Activated CD8-positive, alpha-beta memory T cell treated with anti-CD3 and anti-CD28 coated beads, Interleukin-2, amount 50 U/mL, for 24 hours (primary cell): ENCODE results near the gene TMEM269.

ENCODE experiments used
- DNase-seq: peaks from one replicate; pipeline ENCODE4 v3.0.0-alpha.2; 2020; ENCODE audit errors: extremely low read depth

The TMEM269 gene, protein sequence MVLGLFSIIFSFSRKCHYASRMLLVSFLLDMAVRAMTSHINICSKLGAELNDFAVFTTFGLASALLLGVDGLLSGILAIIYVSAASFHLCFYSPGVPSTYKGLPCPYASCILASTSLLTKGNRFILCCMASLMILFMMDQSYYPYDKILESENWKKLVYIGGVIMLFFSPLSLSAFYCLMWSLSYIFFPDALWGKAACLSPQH

GRCh38 chr1:42784946-42785693, at the start of gene TMEM269:
TSS of gene TMEM269 (plus strand) at chr1:42784991. CDS start at chr1:42789894, 4,903 bp downstream.
- DNase-seq, result no peak

DNA sequence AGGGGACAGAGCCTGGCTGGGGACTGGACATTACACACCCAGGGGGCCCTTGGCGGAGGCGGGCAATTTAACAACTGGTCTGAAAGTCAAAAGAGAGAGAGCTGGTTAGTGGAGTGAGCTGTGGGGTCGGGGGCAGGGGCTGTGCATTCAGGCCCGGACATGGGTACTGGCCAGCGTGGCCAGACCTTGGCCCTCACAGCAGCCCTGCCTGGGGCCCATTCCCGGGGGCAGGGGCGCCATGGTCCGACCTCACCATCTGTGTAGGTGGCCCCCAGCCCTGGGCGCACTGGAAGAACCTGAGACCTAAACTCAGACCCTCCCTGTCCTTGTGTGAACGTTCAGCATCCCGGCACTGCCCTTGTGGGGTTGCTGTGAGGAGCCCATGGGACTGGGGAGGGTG, 49.7 kb upstream of the TMEM269 start:
- DNase-seq, result no peak

DNA sequence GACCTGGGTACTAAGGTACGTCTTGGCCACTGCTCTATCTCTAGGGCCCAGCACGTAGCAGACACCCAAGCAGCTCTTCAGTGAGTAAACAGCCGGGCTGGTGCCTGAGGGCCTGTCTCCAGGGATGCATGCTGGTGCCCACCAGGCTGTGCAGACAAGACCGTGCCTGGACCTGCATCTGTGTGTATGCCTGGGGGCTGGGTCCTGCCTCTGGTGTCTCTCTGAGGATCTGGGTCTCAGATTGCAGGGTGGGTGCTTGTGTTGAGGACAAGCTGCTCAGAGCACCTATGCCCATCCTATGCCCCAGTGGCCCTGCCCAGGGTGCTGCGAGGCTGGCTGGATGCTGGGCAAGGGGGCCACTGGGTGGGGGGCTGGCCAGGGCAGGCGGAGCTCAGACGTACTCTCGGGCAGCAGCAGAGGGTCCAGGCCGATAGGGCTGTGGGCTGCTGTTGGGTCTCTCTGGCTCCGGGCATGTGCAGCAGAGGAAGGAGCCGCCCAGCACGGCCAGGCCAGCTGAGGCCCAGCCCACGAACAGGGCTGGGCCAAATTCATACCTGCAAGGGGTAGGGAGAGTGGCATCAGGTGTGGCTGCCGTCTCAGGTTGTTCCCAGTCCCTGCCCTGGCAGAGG, 49.2 kb upstream of the TMEM269 start:
- DNase-seq, result no peak

DNA sequence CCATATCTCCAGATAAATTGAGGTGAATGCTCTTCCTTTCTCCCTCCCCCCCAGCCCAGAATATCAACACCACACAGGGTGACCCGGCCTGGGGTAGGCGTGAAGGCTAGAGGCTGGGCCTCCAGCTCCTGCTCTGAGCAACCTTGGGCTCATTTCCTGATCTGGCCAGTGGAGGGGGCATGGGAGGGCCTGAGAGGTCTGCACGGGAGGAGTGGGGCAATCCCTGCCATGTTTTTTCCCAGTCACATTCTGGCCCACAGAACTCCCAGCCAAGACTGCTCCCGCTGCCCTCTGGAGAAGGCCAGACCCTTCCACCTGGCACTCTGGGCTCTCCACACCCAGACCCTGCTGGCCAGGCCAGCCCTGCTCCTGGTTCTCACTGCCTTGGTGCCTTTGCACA, 48.6 kb upstream of the TMEM269 start:
- no peak for DNase-seq

- no peak for DNase-seq
These were observed 48.1 kb upstream of the TMEM269 start for GRCh38 chr1:42736571-42737200.

DNA sequence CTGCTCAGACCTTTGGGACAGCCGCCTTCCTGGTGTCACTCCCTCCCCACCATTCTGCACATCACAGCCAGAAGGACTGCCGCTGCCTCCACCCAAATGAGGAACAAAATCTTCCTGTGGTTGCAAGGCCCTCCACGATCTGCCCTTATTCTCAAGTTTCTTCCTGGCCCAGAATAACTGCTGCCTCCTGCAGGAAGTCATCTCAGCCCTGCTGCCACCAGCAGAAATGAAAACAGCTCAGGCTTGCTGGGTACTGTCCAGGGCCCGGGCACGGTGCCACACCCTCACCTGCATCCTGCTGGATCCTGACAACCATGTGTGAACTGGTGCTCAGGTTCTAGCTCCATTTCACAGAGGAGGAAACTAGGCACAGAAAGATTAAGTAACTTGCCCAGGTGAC, 47.5 kb upstream of the TMEM269 start:
- no peak for DNase-seq

DNA sequence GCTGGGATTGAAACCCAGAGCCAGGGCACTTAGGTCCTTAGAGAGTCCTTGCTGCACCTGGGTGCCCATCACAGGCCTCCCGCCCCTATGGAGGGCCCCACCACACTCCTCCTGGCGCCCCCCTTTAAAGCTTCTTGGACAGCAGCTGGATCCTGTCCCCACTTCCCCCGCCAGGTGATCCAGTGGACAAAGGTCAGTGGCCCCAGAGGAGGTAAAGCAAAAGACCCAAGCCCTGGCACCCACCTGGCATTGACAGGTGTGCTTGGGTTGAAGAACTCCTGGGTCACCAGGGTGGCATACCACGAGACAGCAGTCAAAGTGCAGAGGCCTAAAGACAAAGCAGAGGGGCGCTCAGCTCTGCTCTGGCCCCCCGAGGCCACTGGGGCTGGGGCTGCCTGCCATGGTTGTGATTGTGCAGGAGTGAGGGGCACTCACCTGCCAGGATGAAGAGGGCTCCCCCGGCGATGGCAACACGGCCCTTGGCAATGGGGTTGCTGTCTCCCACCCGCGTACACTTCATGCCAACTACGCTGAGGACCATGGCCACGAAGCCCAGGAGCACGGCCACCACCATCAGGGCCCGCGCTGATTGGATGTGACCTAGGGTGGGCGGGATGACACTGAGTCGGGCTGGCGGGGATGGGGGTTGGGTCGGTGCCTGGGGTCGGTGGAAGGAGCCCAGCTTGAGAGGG, 46.7 kb upstream of the TMEM269 start:
- no peak for DNase-seq

- no peak for DNase-seq
These were observed 46.0 kb upstream of the TMEM269 start for GRCh38 chr1:42738678-42739226.

DNA sequence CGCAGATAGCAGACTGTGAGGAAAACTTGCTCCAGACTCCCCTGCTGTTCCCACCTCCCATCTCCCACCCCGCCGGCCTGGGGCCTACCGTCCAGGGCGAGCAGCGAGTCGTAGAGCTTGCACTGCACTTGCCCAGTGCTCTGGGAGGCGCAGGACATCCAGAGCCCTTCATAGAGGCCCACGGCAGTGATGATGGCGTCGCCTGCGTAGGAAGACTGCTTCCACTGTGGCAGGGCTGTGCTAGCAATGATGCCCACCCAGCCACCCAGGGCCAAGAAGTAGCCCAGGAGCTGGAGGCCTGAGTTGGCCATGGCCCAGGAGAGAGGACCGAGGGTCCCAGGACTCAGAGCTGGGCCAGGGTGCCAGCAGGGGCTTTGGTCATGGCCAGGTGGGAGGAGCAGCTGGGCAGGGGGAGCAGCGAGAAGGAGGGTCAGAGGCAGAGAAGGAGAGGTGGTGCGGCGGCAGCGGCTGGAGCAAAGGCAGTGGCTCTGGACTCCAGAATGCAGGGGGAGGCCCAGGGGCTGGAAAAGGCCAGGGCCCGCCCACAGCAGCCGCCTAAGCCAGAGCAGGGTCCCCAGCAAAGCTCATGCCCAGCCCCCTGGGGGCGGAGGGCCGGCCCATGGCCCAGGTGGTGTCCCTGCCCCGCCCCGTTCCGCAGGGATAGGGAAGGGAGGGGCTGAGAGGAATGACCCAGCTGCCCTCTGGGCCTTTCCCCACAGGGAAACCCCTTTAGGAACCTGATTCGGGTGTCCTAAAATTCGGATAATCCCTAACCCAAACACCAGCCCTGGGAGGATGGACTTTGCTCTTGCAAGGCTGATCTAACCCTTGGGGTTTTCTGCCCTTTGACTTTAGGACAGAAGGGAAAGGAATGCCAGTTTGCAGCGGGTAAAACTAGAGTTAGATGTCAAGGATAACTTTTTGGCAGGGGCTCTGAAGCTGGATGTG, 44.8 kb upstream of the TMEM269 start, which contains the start of gene CLDN19:
TSS of gene CLDN19 (minus strand) at position 484 of the 948 bp plus-strand sequence. CDS start at position 311, 173 bp downstream.
- DNase-seq, result no peak

- DNase-seq, result no peak
These were observed 43.8 kb upstream of the TMEM269 start for GRCh38 chr1:42740851-42741580.

GRCh38 chr1:42741706-42742105, 43.1 kb upstream of the TMEM269 start:
- no peak for DNase-seq

DNA sequence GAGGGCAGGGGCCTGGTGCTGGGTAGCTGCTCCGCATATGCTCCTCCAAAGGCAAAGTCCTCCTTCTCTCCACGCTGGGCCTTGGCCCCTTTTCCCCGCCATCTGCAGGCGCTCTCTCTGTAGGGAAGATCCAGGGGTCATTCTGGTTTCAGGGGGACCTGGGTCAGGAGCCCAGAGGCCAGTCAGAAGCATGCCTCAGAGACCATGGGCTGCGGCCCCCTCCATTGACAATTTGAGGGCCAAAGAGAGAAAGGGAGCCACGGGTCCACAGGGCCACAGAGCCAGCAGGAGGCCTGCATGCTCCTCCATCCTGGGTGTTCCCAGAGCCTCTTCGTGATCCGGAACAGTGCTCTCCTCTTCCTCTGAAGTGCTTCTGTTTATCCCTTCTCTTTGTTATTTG, 42.6 kb upstream of the TMEM269 start:
- no peak for DNase-seq

DNA sequence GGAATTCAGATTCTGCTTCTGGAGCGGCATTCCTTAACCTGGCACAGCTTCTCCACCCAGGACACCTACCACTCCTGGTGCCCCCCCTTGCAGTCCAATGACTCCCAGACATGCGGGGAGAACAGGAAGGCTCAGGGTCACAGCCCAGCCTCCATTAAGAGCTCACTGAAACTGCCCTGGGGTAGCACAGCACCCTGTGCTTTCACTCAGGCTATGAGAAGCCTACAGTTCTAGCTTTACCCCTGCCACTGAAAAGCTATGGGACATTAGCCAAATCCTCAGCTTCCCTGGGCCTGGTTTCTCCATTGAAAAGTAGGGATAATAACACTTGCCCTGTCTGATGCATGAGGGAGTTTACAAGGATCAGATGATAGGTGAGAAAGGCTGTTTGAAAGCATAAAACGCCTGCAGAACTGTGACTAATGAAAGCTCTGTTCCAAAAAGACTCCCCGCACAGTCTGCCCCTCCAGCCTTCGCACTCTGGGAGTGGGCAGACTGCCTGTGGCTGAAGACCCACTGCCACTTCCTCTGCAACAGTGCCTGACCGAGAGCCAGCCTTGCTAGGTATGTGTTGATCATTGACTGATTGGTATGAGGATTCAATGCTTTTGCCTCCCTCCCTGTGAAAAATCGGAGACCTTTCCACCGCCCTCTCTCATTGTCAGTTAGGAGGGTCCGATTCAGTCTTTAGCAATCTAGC, 42.0 kb upstream of the TMEM269 start:
- no peak for DNase-seq

- no peak for DNase-seq
These were observed 41.3 kb upstream of the TMEM269 start for GRCh38 chr1:42743317-42744147.

GRCh38 chr1:42744148-42744413, 40.7 kb upstream of the TMEM269 start:
- DNase-seq, result no peak

DNA sequence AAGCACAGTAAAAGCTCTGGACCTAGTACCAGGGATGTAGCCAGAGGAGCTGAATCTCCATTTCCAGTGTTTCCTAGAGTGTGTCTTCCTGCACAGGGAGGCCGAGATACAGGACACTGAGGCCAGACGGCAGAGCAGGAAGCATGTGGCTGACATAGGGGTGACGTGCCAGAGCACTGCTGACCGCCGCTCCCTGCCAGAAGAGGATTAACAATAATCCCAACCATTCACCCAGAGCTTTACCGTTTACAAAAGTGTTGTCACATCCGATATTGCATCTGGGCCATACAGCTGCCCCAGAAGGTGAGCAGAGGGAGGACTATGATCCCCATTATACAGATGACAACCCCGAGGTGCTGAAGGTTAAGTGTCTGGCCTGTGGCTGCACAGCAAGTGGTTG, 38.9 kb upstream of the TMEM269 start:
- no peak for DNase-seq

DNA sequence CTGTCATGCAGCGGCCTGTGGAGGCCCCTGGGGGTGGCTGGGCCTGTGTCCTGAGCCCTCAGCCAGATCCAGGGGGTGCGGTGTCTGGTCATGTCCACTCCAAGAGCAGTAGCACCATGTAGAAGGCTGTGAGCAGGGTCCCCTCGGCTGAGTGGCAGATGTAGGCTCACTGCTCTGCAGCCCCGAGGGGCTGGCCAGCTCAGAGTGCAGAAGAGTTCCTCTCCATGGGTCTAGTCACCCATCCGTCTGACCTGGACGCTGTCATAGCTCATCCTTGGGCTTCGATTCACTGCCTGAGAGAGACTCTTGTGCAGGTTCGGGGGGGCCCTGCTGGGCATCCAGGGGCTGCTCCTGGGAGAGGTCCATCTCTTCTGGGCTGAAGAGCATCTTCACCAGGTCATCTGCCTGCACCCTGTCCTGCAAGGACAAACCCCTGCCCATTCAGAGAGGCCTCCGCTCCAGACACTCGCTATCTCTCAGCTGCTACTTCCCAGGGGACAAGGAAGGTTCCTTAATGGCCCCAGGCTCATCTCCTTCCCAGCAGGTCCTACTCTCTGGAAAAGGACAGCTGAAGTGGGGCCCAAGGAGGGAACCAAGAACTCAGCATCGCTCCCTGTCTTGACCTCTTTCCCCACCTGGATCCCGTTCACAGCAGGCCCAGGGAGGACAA, 38.2 kb upstream of the TMEM269 start:
- DNase-seq, result no peak

DNA sequence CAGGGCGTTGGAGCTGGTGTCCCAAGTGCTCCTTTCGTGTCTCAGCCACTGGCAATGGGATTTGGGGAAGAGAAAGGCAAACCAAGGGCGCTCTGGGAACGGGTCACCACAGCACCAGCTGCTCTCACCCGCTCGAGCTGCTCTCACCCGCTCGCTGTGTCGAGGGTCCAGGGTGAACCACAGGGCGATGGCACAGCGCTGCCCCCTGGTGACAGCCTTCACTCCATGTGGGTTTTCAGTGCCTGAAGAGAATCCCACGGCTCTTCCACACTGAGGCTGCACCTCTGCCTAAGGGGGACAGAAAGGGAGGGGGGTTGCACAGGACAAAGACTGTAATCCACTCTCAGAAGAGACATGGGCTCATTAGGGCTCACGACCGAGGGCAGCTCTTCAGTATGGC, 37.7 kb upstream of the TMEM269 start:
- no peak for DNase-seq
